Measurements from ENCODE around the gene EMILIN2.
A peak's percentile ranks its signal among the peaks of the same experiment; 100 is the strongest.

Gene EMILIN2

GRCh38 chr18:2964361-2965010 lies 117.7 kb downstream of the EMILIN2 start:
- Mint-ChIP-seq H3K27me3 (no peaks in the 10 kb centered on the region), H3K36me3 (peaks cover 3 to 5% of the 10 kb centered on the region in 2 donors), H3K27ac (peak overlapping the region; percentile 62), H3K4me1 (peaks cover 55 to 60% of the 10 kb centered on the region in 2 donors), H3K9me3 (peaks cover 0 to 1% of the 10 kb centered on the region in 2 donors), H3K4me3 (no peak overlapping the region)
- ATAC-seq (replicated peaks) (no peak), DNase-seq (no peak)
